Mesothelial cell of epicardium (in vitro differentiated cells): ENCODE results near the gene LIME1. TPM values are rescaled to one million over a fixed set of nuclear protein-coding genes. Genes with fewer than 3 reads are reported as not detected.

ENCODE experiments used
- DNase-seq, 2 experiments: peaks; one replicate each; pipeline ENCODE4 v3.0.0; 2021; ENCODE audit warnings: low spot score in 2 of 2; ENCODE audit not compliant: unreplicated experiment in 2 of 2
- H3K27ac Mint-ChIP-seq: 2 replicates; pipeline ENCODE4 v1.8.0; 2021; ENCODE audit warnings: mixed read lengths
- H3K27me3 Mint-ChIP-seq: 2 replicates; pipeline ENCODE4 v1.8.0; 2021; ENCODE audit warnings: low read depth, mixed read lengths
- H3K36me3 Mint-ChIP-seq: 2 replicates; pipeline ENCODE4 v1.8.0; 2021; ENCODE audit warnings: mixed read lengths
- H3K4me1 Mint-ChIP-seq: 2 replicates; pipeline ENCODE4 v1.8.0; 2021; ENCODE audit warnings: mixed read lengths
- H3K4me3 Mint-ChIP-seq: 2 replicates; pipeline ENCODE4 v1.8.0; 2021; ENCODE audit warnings: mild to moderate bottlenecking, moderate library complexity, mixed read lengths
- H3K9me3 Mint-ChIP-seq: 2 replicates; pipeline ENCODE4 v1.8.0; 2021; ENCODE audit warnings: mixed read lengths
- total RNA-seq: library from RNA; stranded (reverse); gene quantifications from 3 replicates; pipeline ENCODE4 v1.2.1, GENCODE V29; 2021
- TF ChIP-seq, protein P1 (sequence below): fragments of 200-600 bp; sonication (generic); IDR thresholded peaks from one replicate; pipeline ENCODE4 v1.5.0; 2021; ENCODE audit warnings: antibody characterized with exemption; ENCODE audit not compliant: unreplicated experiment

The LIME1 gene
- total RNA-seq, 1 donor from 2014 or later: 18.4 TPM

DNA sequence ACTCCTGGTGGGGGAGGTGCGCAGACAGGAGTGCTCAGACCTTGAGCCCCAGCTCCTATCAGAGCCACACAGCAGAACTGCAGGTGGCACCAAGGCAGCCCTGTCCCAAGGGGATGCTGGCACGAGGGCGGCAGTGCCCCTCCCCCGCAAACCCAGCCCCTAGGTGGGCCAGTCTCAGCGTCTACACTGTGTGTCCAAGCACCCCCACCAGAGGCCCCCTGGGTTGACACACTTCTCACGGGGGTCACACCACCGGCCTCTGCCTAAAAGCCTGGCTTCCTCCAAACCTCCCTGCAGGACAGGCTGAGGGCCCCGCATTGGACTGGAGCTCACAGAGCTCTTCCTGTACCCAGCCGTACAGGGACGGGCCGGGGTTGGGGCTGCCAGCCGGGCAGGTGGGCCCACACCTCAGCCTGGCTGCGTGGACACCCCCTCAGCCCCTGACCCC, 11.2 kb downstream of the LIME1 start:
- TF ChIP-seq, protein P1, sequence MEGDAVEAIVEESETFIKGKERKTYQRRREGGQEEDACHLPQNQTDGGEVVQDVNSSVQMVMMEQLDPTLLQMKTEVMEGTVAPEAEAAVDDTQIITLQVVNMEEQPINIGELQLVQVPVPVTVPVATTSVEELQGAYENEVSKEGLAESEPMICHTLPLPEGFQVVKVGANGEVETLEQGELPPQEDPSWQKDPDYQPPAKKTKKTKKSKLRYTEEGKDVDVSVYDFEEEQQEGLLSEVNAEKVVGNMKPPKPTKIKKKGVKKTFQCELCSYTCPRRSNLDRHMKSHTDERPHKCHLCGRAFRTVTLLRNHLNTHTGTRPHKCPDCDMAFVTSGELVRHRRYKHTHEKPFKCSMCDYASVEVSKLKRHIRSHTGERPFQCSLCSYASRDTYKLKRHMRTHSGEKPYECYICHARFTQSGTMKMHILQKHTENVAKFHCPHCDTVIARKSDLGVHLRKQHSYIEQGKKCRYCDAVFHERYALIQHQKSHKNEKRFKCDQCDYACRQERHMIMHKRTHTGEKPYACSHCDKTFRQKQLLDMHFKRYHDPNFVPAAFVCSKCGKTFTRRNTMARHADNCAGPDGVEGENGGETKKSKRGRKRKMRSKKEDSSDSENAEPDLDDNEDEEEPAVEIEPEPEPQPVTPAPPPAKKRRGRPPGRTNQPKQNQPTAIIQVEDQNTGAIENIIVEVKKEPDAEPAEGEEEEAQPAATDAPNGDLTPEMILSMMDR: no peak
- DNase-seq: no peak
- peaks cover 2% of the 10 kb centered on the region for H3K36me3 Mint-ChIP-seq
- H3K4me1 Mint-ChIP-seq: no peaks in the 10 kb centered on the region
- no peak overlapping the region for H3K27ac Mint-ChIP-seq
- H3K27me3 Mint-ChIP-seq: no peaks in the 10 kb centered on the region
- no peaks in the 10 kb centered on the region for H3K9me3 Mint-ChIP-seq
- no peak overlapping the region for H3K4me3 Mint-ChIP-seq

DNA sequence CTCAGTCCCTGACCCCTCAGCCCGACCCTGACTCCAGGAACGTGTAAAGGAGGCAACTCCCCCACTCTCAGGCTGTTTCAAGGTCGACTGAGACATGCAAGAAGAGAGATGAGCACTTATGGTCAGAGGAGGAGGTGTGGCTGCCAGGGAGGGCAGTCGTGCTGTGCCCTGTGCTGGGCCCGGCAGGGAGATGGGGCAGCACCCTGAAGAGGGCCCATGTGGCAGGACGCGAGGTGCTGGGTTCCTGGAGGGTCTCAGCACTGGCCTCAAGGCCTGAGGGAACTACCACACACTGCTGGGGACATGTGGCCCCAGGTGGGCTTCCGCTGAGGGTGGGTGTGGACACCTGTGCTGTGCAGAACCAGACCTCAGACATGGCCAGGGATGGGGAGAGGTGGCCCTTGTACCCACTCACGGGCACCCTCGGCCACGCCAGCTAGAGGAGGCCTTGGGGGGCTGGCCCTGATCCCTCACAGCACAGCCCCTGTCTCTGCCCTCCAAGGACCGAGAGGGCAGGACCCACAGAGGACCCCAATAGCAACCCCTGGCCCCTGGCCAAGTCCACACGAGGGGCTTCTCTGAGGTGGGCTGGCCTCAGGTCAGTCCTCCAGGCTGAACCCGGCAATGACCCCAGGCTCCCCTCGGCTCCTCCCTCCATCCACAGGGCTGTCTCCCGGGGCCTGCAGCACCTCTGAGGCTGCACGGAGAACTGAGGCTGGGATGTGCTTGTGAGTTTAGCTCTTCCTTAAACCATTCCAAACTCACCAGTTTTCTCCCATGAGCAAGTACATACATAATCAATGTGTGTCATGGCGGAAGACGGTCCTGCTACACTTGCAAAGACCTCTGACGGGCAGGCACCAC, 11.8 kb downstream of the LIME1 start:
- H3K27ac Mint-ChIP-seq: no peak overlapping the region
- H3K9me3 Mint-ChIP-seq: no peaks in the 10 kb centered on the region
- no peak overlapping the region for H3K4me3 Mint-ChIP-seq
- TF ChIP-seq, protein P1: no peak
- H3K27me3 Mint-ChIP-seq: no peaks in the 10 kb centered on the region
- no peaks in the 10 kb centered on the region for H3K4me1 Mint-ChIP-seq
- no peak for DNase-seq
- peaks cover 2% of the 10 kb centered on the region for H3K36me3 Mint-ChIP-seq

- Mint-ChIP-seq H3K27ac (no peak overlapping the region), H3K27me3 (no peaks in the 10 kb centered on the region), H3K4me1 (no peaks in the 10 kb centered on the region), H3K4me3 (no peak overlapping the region), H3K36me3 (peaks cover 2% of the 10 kb centered on the region), H3K9me3 (no peaks in the 10 kb centered on the region)
- DNase-seq: no peak
- TF ChIP-seq, protein P1: no peak
Observed at GRCh38 chr20:63748934-63749270, 12.4 kb downstream of the LIME1 start.

DNA sequence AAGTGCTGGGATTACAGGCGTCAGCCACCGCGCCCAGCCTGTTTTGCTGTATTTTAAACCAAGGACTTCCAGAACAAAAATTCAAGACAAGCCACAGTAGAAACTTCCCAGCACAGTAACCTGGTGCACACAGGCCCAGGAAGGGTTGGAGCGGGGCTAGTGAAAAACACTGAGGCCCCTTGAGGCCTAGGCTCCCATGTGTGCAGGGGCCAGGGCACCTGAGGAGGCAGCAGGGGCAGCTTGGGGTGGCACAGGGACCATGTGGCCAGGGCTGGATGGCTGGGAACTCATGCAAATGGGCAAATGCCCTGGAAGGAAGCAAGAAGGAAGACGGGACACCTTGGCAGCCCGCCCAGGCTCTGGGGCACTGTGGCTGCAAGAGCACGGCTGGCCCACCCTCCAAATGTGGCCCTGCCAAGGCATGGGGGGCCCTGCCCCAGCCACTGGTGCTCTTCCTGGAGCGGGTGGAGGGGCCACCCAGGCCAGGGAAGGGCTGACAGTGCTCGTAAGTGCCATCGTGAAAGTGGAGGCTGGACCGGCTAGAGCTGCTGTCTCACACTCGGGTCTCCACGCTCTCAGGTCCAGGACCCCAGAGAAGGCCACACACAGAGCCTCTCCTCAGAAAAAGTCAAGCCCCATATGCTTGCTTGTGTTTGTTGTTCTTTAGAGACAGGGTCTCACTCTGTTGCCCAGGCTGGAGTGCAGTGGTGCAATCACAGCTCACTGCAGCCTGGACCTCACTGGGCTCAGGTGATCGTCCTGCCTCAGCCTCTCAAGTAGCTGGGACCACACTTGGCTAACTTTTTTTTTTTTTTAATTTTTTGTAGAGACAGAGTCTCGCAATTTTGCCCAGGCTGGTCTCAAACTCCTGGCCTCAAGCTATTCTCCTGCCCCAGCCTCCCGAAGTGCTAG, 13.4 kb downstream of the LIME1 start:
- Mint-ChIP-seq H3K36me3 (peaks cover 2% of the 10 kb centered on the region), H3K4me3 (no peak overlapping the region), H3K9me3 (no peaks in the 10 kb centered on the region), H3K4me1 (no peaks in the 10 kb centered on the region), H3K27ac (no peak overlapping the region), H3K27me3 (no peaks in the 10 kb centered on the region)
- TF ChIP-seq, protein P1: no peak
- no peak for DNase-seq

DNA sequence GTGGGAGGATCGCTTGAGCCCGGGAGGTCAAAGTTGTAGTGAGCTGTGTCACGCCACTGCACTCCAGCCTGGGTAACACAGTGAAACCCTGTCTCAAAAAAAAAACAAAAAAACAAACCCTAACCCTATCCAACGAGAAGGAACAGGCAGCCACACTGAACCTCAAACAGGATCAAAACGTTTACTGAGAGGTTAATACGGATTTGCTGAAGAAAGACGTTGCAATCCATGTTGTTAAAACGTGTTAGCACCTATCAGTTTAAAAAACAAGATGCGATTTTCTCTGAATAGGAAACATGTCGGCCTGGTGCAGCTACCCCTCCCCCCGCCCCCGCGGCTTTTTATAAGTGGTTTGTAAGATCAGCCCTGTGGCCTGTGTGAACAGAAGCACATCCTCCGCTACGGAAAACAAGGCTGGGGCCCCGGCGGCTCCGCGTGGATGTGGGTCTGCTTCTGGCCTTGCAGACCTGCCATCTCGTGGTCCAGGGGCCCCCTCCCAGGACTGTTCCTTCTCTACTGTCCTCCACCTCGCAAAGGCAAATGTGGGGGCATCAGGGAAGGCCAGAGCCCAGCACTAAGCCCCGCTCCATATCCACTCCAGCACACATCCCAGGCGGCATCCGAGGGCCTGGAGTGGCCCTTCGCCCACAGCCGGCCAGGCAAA, 14.5 kb downstream of the LIME1 start:
- no peaks in the 10 kb centered on the region for H3K36me3 Mint-ChIP-seq
- H3K4me3 Mint-ChIP-seq: no peak overlapping the region
- H3K27ac Mint-ChIP-seq: no peak overlapping the region
- H3K27me3 Mint-ChIP-seq: no peaks in the 10 kb centered on the region
- no peaks in the 10 kb centered on the region for H3K9me3 Mint-ChIP-seq
- no peak for DNase-seq
- TF ChIP-seq, protein P1: no peak
- no peaks in the 10 kb centered on the region for H3K4me1 Mint-ChIP-seq
